GM23338 (cell line): ENCODE data around the gene RASEF. TPM values are rescaled to one million over a fixed set of nuclear protein-coding genes. Genes with fewer than 3 reads are reported as not detected.

ENCODE experiments used
- ATAC-seq: fragments of 200-7000 bp; cut with Tn5 transposase; 3 replicates; pipeline ENCODE4 v1.9.1; 2020
- DNase-seq: peaks from one replicate; pipeline ENCODE4 v3.0.0-alpha.2; 2015; ENCODE audit warnings: low spot score
- H2AFZ ChIP-seq: fragments of 200-600 bp; sonication (generic); 2 replicates; pipeline ENCODE4 v1.8.0; 2016; ENCODE audit warnings: antibody characterized with exemption, mild to moderate bottlenecking, moderate library complexity
- H3F3A ChIP-seq: fragments of 200-600 bp; sonication (generic); replicated peaks from 2 replicates; pipeline ENCODE4 v1.8.0; 2017; ENCODE audit warnings: antibody characterized with exemption, mixed run types, low read depth
- H3K27ac ChIP-seq: fragments of 200-600 bp; sonication (generic); 2 replicates; pipeline ENCODE4 v1.6.1; 2016; ENCODE audit warnings: low read depth
- H3K27me3 ChIP-seq: fragments of 200-600 bp; sonication (generic); 2 replicates; pipeline ENCODE4 v1.8.0; 2016; ENCODE audit warnings: mild to moderate bottlenecking, mixed run types, moderate library complexity; ENCODE audit not compliant: insufficient read depth
- H3K36me3 ChIP-seq: fragments of 200-600 bp; sonication (generic); 2 replicates; pipeline ENCODE4 v1.8.0; 2016; ENCODE audit warnings: mild to moderate bottlenecking; ENCODE audit not compliant: insufficient read depth
- H3K4me1 ChIP-seq: fragments of 200-600 bp; sonication (generic); 2 replicates; pipeline ENCODE4 v1.8.0; 2016; ENCODE audit warnings: mild to moderate bottlenecking, moderate library complexity; ENCODE audit not compliant: insufficient read depth
- H3K4me2 ChIP-seq: fragments of 200-600 bp; sonication (generic); 2 replicates; pipeline ENCODE4 v1.7.1; 2017; ENCODE audit warnings: mixed run types
- H3K4me3 ChIP-seq: fragments of 200-600 bp; sonication (generic); 2 replicates; pipeline ENCODE4 v1.6.1; 2016; ENCODE audit warnings: mixed run types
- H3K79me2 ChIP-seq: fragments of 200-600 bp; sonication (generic); replicated peaks from 2 replicates; pipeline ENCODE4 v1.8.0; 2017; ENCODE audit warnings: mild to moderate bottlenecking; ENCODE audit not compliant: insufficient read depth
- H3K9me2 ChIP-seq: fragments of 200-600 bp; sonication (generic); 2 replicates; pipeline ENCODE4 v1.8.0; 2017; ENCODE audit not compliant: insufficient read depth
- H4K20me1 ChIP-seq: fragments of 200-600 bp; sonication (generic); replicated peaks from 2 replicates; pipeline ENCODE4 v1.8.0; 2017; ENCODE audit warnings: mild to moderate bottlenecking; ENCODE audit not compliant: insufficient read depth
- H3K27ac Mint-ChIP-seq: 2 replicates; pipeline ENCODE4 v1.8.0; 2020; ENCODE audit warnings: inconsistent platforms, mild to moderate bottlenecking, moderate library complexity, mixed read lengths
- H3K27me3 Mint-ChIP-seq: 3 replicates; pipeline ENCODE4 v1.8.0; 2022; ENCODE audit warnings: low read depth, mild to moderate bottlenecking, moderate library complexity, mixed read lengths, inconsistent platforms; ENCODE audit not compliant: insufficient read depth, poor library complexity
- H3K36me3 Mint-ChIP-seq: 3 replicates; pipeline ENCODE4 v1.8.0; 2021; ENCODE audit warnings: low read depth, mild to moderate bottlenecking, inconsistent platforms, moderate library complexity, mixed read lengths
- H3K4me1 Mint-ChIP-seq: 3 replicates; pipeline ENCODE4 v1.8.0; 2020; ENCODE audit warnings: mild to moderate bottlenecking, inconsistent platforms, mixed read lengths
- H3K4me3 Mint-ChIP-seq: 3 replicates; pipeline ENCODE4 v1.8.0; 2021; ENCODE audit warnings: moderate library complexity, mild to moderate bottlenecking, inconsistent platforms, mixed read lengths
- H3K9me3 Mint-ChIP-seq: 3 replicates; pipeline ENCODE4 v1.8.0; 2020; ENCODE audit warnings: moderate library complexity, mild to moderate bottlenecking, inconsistent platforms, mixed read lengths
- CREB1 ChIP-seq: fragments of 250-450 bp; sonication (Bioruptor Pico); IDR thresholded peaks from 2 replicates; pipeline ENCODE4 v1.5.0; 2020; ENCODE audit warnings: low read depth, mild to moderate bottlenecking, moderate library complexity
- CTCF ChIP-seq, 2 experiments: fragments of 200-600 bp in 1 of 2; sonication (generic) in 1 of 2; conservative IDR thresholded peaks; 2 replicates each; pipeline versions ENCODE4 v1.5.1 to v1.6.1; 2016 to 2017; ENCODE audit warnings: antibody characterized with exemption in 2 of 2, low read depth in 2 of 2, mild to moderate bottlenecking in 2 of 2, moderate library complexity in 1 of 2
- ETS1 ChIP-seq: IDR thresholded peaks from 2 replicates; pipeline ENCODE4 v1.6.1; 2016; ENCODE audit warnings: antibody characterized with exemption
- EZH2 ChIP-seq: fragments of 200-600 bp; sonication (generic); IDR thresholded peaks from one replicate; pipeline ENCODE4 v1.8.0; 2017; ENCODE audit warnings: antibody characterized with exemption, mild to moderate bottlenecking, low read depth; ENCODE audit not compliant: unreplicated experiment
- EZH2phosphoT487 ChIP-seq: fragments of 200-600 bp; sonication (generic); IDR thresholded peaks from one replicate; pipeline ENCODE4 v1.8.1; 2018; ENCODE audit warnings: antibody characterized with exemption; ENCODE audit not compliant: unreplicated experiment
- JUNB ChIP-seq: IDR thresholded peaks from one replicate; pipeline ENCODE4 v1.6.1; 2016; ENCODE audit warnings: antibody characterized with exemption; ENCODE audit not compliant: unreplicated experiment
- NANOG ChIP-seq: IDR thresholded peaks from 2 replicates; pipeline ENCODE4 v1.6.1; 2016; ENCODE audit warnings: antibody characterized with exemption, borderline replicate concordance
- POLR2AphosphoS5 ChIP-seq: IDR thresholded peaks from 2 replicates; pipeline ENCODE4 v1.6.1; 2016; ENCODE audit warnings: antibody characterized with exemption, low read depth
- REST ChIP-seq: IDR thresholded peaks from one replicate; pipeline ENCODE4 v1.6.1; 2018; ENCODE audit warnings: antibody characterized with exemption; ENCODE audit not compliant: unreplicated experiment
- STAT1 ChIP-seq: IDR thresholded peaks from one replicate; pipeline ENCODE4 v1.6.1; 2016; ENCODE audit warnings: antibody characterized with exemption; ENCODE audit not compliant: unreplicated experiment
- ZNF114 ChIP-seq: fragments of 250-450 bp; sonication (Bioruptor Pico); IDR thresholded peaks from 2 replicates; pipeline ENCODE4 v1.5.0; 2020; ENCODE audit warnings: mild to moderate bottlenecking, moderate library complexity
- ZNF331 ChIP-seq: fragments of 250-450 bp; sonication (Bioruptor Pico); IDR thresholded peaks from 2 replicates; pipeline ENCODE4 v1.5.0; 2020; ENCODE audit warnings: low read depth, mild to moderate bottlenecking, moderate library complexity
- ZNF462 ChIP-seq: fragments of 250-450 bp; sonication (Bioruptor Pico); IDR thresholded peaks from 2 replicates; pipeline ENCODE4 v1.5.0; 2020; ENCODE audit warnings: mild to moderate bottlenecking, moderate library complexity
- polyA plus RNA-seq: library from polyadenylated mRNA; unstranded; fragments of >200 nt; fragmentation: Nextera tagmentation; extraction: Ambion mirVana; gene quantifications from 2 replicates; pipeline ENCODE4 v1.2.1, GENCODE V29; 2016
- total RNA-seq: library from RNA; depleted of rRNA; stranded (reverse); fragments of >200 nt; shearing (Covaris generic); gene quantifications from 2 replicates; pipeline ENCODE4 v1.2.3, GENCODE V29; 2014

The RASEF gene
- total and polyA plus RNA-seq, 2 experiments from 2014 or later: 3.6 to 10.4 TPM

GRCh38 chr9:83036043-83036442 lies 26.9 kb downstream of the RASEF start:
- H3F3A ChIP-seq: no peaks in the 10 kb centered on the region
- no peaks in the 10 kb centered on the region for H3K79me2 ChIP-seq
- no peak for DNase-seq
- no peaks in the 10 kb centered on the region for H3K27me3 Mint-ChIP-seq
- no peaks in the 10 kb centered on the region for H3K27me3 ChIP-seq
- peaks cover 13% of the 10 kb centered on the region; the same call in 2 of the 3 replicates for H3K4me1 Mint-ChIP-seq
- no peak overlapping the region for H2AFZ ChIP-seq
- H3K27ac ChIP-seq: no peak overlapping the region
- no peaks in the 10 kb centered on the region for H4K20me1 ChIP-seq
- no peaks in the 10 kb centered on the region for H3K4me1 ChIP-seq
- no peaks in the 10 kb centered on the region for H3K36me3 Mint-ChIP-seq
- no peak overlapping the region for H3K4me2 ChIP-seq
- no peak for TF ChIP-seq CTCF (conservative IDR thresholded peaks at IDR 0.05; ENCODE audit: low read depth in 2 of 2)
- TF ChIP-seq CREB1: no peak
- no peak for TF ChIP-seq NANOG
- TF ChIP-seq ETS1: no peak
- TF ChIP-seq POLR2AphosphoS5: no peak
- no peak for TF ChIP-seq ZNF331 (CRISPR knock-in tag)
- no peak for TF ChIP-seq JUNB
- no peak for TF ChIP-seq REST
- TF ChIP-seq ZNF114 (CRISPR knock-in tag): no peak
- no peak for TF ChIP-seq EZH2phosphoT487
- TF ChIP-seq STAT1: no peak
- no peak for TF ChIP-seq EZH2
- no peak for TF ChIP-seq ZNF462 (CRISPR knock-in tag)
- H3K27ac Mint-ChIP-seq: no peak overlapping the region
- H3K36me3 ChIP-seq: no peaks in the 10 kb centered on the region
- H3K4me3 Mint-ChIP-seq: no peak overlapping the region
- H3K9me2 ChIP-seq: no peaks in the 10 kb centered on the region
- H3K4me3 ChIP-seq: no peak overlapping the region
- H3K9me3 Mint-ChIP-seq: peaks cover 9% of the 10 kb centered on the region; the same call in 2 of the 3 replicates
- no peak for ATAC-seq
